H9 (cell line): ENCODE measurements around the gene ZNF415. TPM values are rescaled to one million over a fixed set of nuclear protein-coding genes. Genes with fewer than 3 reads are reported as not detected.
A peak's percentile ranks its signal among the peaks of the same experiment; 100 is the strongest.

ENCODE experiments used
- DNase-seq: peaks from one replicate; pipeline ENCODE4 v3.0.0-alpha.2; 2017
- H2AFZ ChIP-seq: one replicate; pipeline ENCODE4 v1.6.1; 2013; ENCODE audit warnings: mild to moderate bottlenecking, low read length, control low read depth, moderate library complexity
- H2AK5ac ChIP-seq: 2 replicates; pipeline ENCODE4 v1.6.1; 2013; ENCODE audit warnings: low read length, control low read depth, mixed read lengths; ENCODE audit not compliant: insufficient read length
- H2BK120ac ChIP-seq: one replicate; pipeline ENCODE4 v1.6.1; 2013; ENCODE audit warnings: low read depth, mild to moderate bottlenecking, low read length, control low read depth, inconsistent platforms; ENCODE audit not compliant: poor library complexity, severe bottlenecking
- H2BK12ac ChIP-seq: 2 replicates; pipeline ENCODE4 v1.6.1; 2013; ENCODE audit warnings: low read length, control low read depth, mixed read lengths, low read depth; ENCODE audit not compliant: insufficient read length
- H2BK15ac ChIP-seq: 2 replicates; pipeline ENCODE4 v1.6.1; 2013; ENCODE audit warnings: low read depth, low read length, control low read depth
- H2BK20ac ChIP-seq: one replicate; pipeline ENCODE4 v1.6.1; 2013; ENCODE audit warnings: low read depth, mild to moderate bottlenecking, low read length, control low read depth, inconsistent platforms; ENCODE audit not compliant: poor library complexity, severe bottlenecking
- H2BK5ac ChIP-seq: 2 replicates; pipeline ENCODE4 v1.6.1; 2013; ENCODE audit warnings: low read length, control low read depth, mixed read lengths; ENCODE audit not compliant: insufficient read length
- H3K14ac ChIP-seq: 2 replicates; pipeline ENCODE4 v1.6.1; 2013; ENCODE audit warnings: low read length, control low read depth; ENCODE audit not compliant: insufficient read depth
- H3K18ac ChIP-seq: 2 replicates; pipeline ENCODE4 v1.6.1; 2013; ENCODE audit warnings: low read depth, mild to moderate bottlenecking, mixed read lengths, low read length, control low read depth; ENCODE audit not compliant: insufficient read length
- H3K23ac ChIP-seq: 2 replicates; pipeline ENCODE4 v1.6.1; 2013; ENCODE audit warnings: low read length, control low read depth, mixed read lengths, low read depth; ENCODE audit not compliant: insufficient read length
- H3K23me2 ChIP-seq: 2 replicates; pipeline ENCODE4 v1.6.1; 2013; ENCODE audit warnings: low read depth, mild to moderate bottlenecking, mixed read lengths, low read length, control low read depth; ENCODE audit not compliant: insufficient read length, poor library complexity, severe bottlenecking
- H3K27ac ChIP-seq: 2 replicates; pipeline ENCODE4 v1.5.1; 2013; ENCODE audit warnings: low read length, control low read depth, mixed read lengths, low read depth; ENCODE audit not compliant: insufficient read length
- H3K27me3 ChIP-seq: 2 replicates; pipeline ENCODE4 v1.6.1; 2013; ENCODE audit warnings: low read length, control low read depth, inconsistent platforms; ENCODE audit not compliant: insufficient read depth
- H3K4ac ChIP-seq: 2 replicates; pipeline ENCODE4 v1.6.1; 2013; ENCODE audit warnings: low read depth, mild to moderate bottlenecking, control low read depth, inconsistent platforms, low read length, moderate library complexity
- H3K4me1 ChIP-seq: 2 replicates; pipeline ENCODE4 v1.6.1; 2013; ENCODE audit warnings: low read length, control low read depth, inconsistent platforms; ENCODE audit not compliant: insufficient read depth
- H3K4me2 ChIP-seq: 2 replicates; pipeline ENCODE4 v1.6.1; 2013; ENCODE audit warnings: low read length, control low read depth, mixed read lengths; ENCODE audit not compliant: insufficient read length, insufficient read depth
- H3K56ac ChIP-seq: 2 replicates; pipeline ENCODE4 v1.6.1; 2013; ENCODE audit warnings: low read depth, mild to moderate bottlenecking, mixed read lengths, low read length, control low read depth; ENCODE audit not compliant: insufficient read length
- H3K79me1 ChIP-seq: 2 replicates; pipeline ENCODE4 v1.6.1; 2013; ENCODE audit warnings: low read depth, mild to moderate bottlenecking, moderate library complexity, low read length, control low read depth, inconsistent platforms; ENCODE audit not compliant: insufficient read depth, poor library complexity, severe bottlenecking
- H3K79me2 ChIP-seq: 2 replicates; pipeline ENCODE4 v1.6.1; 2013; ENCODE audit warnings: low read length, control low read depth, inconsistent platforms; ENCODE audit not compliant: insufficient read depth
- H3K9ac ChIP-seq: 2 replicates; pipeline ENCODE4 v1.6.1; 2013; ENCODE audit warnings: low read length, control low read depth, mixed read lengths; ENCODE audit not compliant: insufficient read length; ENCODE audit errors: extremely low read depth
- H3K9me3 ChIP-seq: one replicate; pipeline ENCODE4 v1.6.1; 2013; ENCODE audit warnings: low read depth, low read length, inconsistent platforms; ENCODE audit not compliant: control insufficient read depth
- H3T11ph ChIP-seq: one replicate; pipeline ENCODE4 v1.6.1; 2013; ENCODE audit warnings: mild to moderate bottlenecking, low read length, control low read depth, inconsistent platforms
- H4K20me1 ChIP-seq: one replicate; pipeline ENCODE4 v1.6.1; 2013; ENCODE audit not compliant: control insufficient read depth, insufficient read length, insufficient read depth
- H4K5ac ChIP-seq: 2 replicates; pipeline ENCODE4 v1.6.1; 2013; ENCODE audit warnings: low read depth, mild to moderate bottlenecking, mixed read lengths, low read length, control low read depth; ENCODE audit not compliant: insufficient read length
- H4K8ac ChIP-seq: replicated peaks from 2 replicates; pipeline ENCODE4 v1.6.1; 2013; ENCODE audit warnings: low read length, control low read depth, mixed read lengths, low read depth; ENCODE audit not compliant: insufficient read length
- H4K91ac ChIP-seq: 2 replicates; pipeline ENCODE4 v1.6.1; 2013; ENCODE audit warnings: low read depth, mild to moderate bottlenecking, moderate library complexity, mixed read lengths, low read length, control low read depth; ENCODE audit not compliant: insufficient read length
- H3K27ac Mint-ChIP-seq, 3 experiments: 2 replicates in 2 of 3; 3 replicates in 1 of 3; pipeline ENCODE4 v1.8.0; 2020 to 2021; ENCODE audit warnings: mixed read lengths in 3 of 3, mild to moderate bottlenecking in 1 of 3, moderate library complexity in 1 of 3
- H3K27me3 Mint-ChIP-seq: 2 replicates; pipeline ENCODE4 v1.8.0; 2021; ENCODE audit warnings: low read depth, mild to moderate bottlenecking, moderate library complexity, mixed read lengths
- H3K36me3 Mint-ChIP-seq, 3 experiments: 2 replicates in 2 of 3; 3 replicates in 1 of 3; pipeline ENCODE4 v1.8.0; 2020 to 2021; ENCODE audit warnings: low read depth in 3 of 3, mixed read lengths in 3 of 3; ENCODE audit not compliant: insufficient read depth in 1 of 3
- H3K4me1 Mint-ChIP-seq, 2 experiments: 2 replicates each; pipeline ENCODE4 v1.8.0; 2020; ENCODE audit warnings: mixed read lengths in 2 of 2
- H3K4me3 Mint-ChIP-seq, 2 experiments: 2 replicates in 1 of 2; 3 replicates in 1 of 2; pipeline ENCODE4 v1.8.0; 2020 to 2021; ENCODE audit warnings: mild to moderate bottlenecking in 2 of 2, mixed read lengths in 2 of 2, moderate library complexity in 1 of 2
- H3K9me3 Mint-ChIP-seq, 2 experiments: 2 replicates in 1 of 2; 3 replicates in 1 of 2; pipeline ENCODE4 v1.8.0; 2020; ENCODE audit warnings: mild to moderate bottlenecking in 2 of 2, mixed read lengths in 2 of 2, moderate library complexity in 1 of 2
- WGBS: extraction: QIAGEN DNeasy Blood & Tissue Kit; methylation state at CpG from one replicate; pipeline ENCODE4 v1.1.7; 2013; ENCODE audit warnings: missing lambda C conversion rate, low lambda C conversion rate, mixed read lengths; ENCODE audit not compliant: insufficient read length; ENCODE audit errors: extremely low coverage; 5-methylcytosine and 5-hydroxymethylcytosine counted together
- total RNA-seq: library from RNA; stranded (reverse); gene quantifications from 2 replicates; pipeline ENCODE4 v1.2.1, GENCODE V29; 2021
- TF ChIP-seq, protein P1 (sequence below): fragments of 200-600 bp; sonication (generic); conservative IDR thresholded peaks from 3 replicates; pipeline ENCODE4 v1.8.0; 2021; ENCODE audit warnings: antibody characterized with exemption, mild to moderate bottlenecking

Gene ZNF415
- total RNA-seq, 1 experiment from 2014 or later = 12.3 TPM

DNA sequence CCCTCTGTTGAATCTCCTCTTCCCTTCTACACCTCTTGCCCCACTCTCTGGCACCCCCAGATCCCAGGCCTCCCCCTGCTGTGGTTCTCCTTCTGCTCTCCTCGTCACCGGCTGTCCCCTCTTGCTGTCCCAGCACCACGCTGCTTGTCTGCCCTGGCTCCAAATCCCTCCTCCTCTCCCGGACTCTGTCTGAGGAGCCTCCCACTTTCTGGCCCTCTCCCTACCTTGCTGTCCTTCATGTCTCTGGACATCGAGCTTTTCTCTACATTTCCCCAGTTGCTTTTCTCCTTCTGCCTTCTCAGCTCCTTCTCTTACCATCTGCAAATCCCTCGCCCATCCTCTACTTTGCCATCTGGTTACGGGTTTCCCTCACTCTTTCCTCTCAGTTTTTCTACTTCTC lies 24.9 kb upstream of the ZNF415 start:
- Histone ChIP-seq H4K91ac (no peak overlapping the region), H3K9ac (peak overlapping the region; percentile 7), H2BK12ac (no peak overlapping the region), H4K20me1 (no peaks in the 10 kb centered on the region), H2BK120ac (no peak overlapping the region), H3K23ac (no peak overlapping the region), H4K5ac (no peak overlapping the region), H3T11ph (no peak overlapping the region), H3K4ac (no peak overlapping the region), H2BK5ac (no peak overlapping the region), H3K27me3 (no peaks in the 10 kb centered on the region), H4K8ac (no peak overlapping the region), H3K18ac (no peak overlapping the region), H3K9me3 (no peaks in the 10 kb centered on the region), H3K4me2 (peak overlapping the region; percentile 91), H3K79me2 (peaks cover 3% of the 10 kb centered on the region; the same call in 1 of the 2 replicates), H3K14ac (no peak overlapping the region), H2AK5ac (no peak overlapping the region), H3K27ac (no peak overlapping the region), H2BK20ac (no peak overlapping the region), H3K79me1 (no peaks in the 10 kb centered on the region), H3K4me1 (no peaks in the 10 kb centered on the region), H2AFZ (no peak overlapping the region), H2BK15ac (no peak overlapping the region), H3K56ac (no peak overlapping the region), H3K23me2 (peaks cover 12% of the 10 kb centered on the region)
- H3K4me1 Mint-ChIP-seq = peaks cover 10% of the 10 kb centered on the region in 2 experiments
- H3K27me3 Mint-ChIP-seq = peaks cover 11% of the 10 kb centered on the region
- no CpG with 5 or more reads among the region's 7 CpGs for WGBS
- H3K4me3 Mint-ChIP-seq = peak overlapping the region; percentile 82 to 84
- DNase-seq = peak; percentile 42
- TF ChIP-seq, protein P1, sequence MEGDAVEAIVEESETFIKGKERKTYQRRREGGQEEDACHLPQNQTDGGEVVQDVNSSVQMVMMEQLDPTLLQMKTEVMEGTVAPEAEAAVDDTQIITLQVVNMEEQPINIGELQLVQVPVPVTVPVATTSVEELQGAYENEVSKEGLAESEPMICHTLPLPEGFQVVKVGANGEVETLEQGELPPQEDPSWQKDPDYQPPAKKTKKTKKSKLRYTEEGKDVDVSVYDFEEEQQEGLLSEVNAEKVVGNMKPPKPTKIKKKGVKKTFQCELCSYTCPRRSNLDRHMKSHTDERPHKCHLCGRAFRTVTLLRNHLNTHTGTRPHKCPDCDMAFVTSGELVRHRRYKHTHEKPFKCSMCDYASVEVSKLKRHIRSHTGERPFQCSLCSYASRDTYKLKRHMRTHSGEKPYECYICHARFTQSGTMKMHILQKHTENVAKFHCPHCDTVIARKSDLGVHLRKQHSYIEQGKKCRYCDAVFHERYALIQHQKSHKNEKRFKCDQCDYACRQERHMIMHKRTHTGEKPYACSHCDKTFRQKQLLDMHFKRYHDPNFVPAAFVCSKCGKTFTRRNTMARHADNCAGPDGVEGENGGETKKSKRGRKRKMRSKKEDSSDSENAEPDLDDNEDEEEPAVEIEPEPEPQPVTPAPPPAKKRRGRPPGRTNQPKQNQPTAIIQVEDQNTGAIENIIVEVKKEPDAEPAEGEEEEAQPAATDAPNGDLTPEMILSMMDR = no peak
- H3K36me3 Mint-ChIP-seq = peaks cover 28 to 31% (median 29%) of the 10 kb centered on the region in 3 experiments
- H3K27ac Mint-ChIP-seq = peak overlapping the region in 2 of 3 experiments; percentile 3 to 40; a peak in 2 of 7 replicates
- peaks cover 11 to 17% of the 10 kb centered on the region in 2 experiments for H3K9me3 Mint-ChIP-seq
